M059J (cell line): Measurements from ENCODE around the gene PILRA. TPM values are rescaled to one million over a fixed set of nuclear protein-coding genes. Genes with fewer than 3 reads are reported as not detected.
"Not testable (repeated sequence)": the region's sequence is repeated elsewhere in the genome, so short reads cannot be mapped to it uniquely, and the experiment has no call there.

Source experiments
- DNase-seq: peaks from one replicate; pipeline ENCODE4 v3.0.0-alpha.2; 2012; ENCODE audit warnings: low read depth
- total RNA-seq: library from RNA; depleted of rRNA; stranded (reverse); fragments of >200 nt; shearing (Covaris generic); gene quantifications from 2 replicates; pipeline ENCODE4 v1.2.3, GENCODE V29; 2014; rRNA removed

PILRA gene
- 0.54 TPM in 1 of 2 replicates, not detected in the other for total RNA-seq

DNA sequence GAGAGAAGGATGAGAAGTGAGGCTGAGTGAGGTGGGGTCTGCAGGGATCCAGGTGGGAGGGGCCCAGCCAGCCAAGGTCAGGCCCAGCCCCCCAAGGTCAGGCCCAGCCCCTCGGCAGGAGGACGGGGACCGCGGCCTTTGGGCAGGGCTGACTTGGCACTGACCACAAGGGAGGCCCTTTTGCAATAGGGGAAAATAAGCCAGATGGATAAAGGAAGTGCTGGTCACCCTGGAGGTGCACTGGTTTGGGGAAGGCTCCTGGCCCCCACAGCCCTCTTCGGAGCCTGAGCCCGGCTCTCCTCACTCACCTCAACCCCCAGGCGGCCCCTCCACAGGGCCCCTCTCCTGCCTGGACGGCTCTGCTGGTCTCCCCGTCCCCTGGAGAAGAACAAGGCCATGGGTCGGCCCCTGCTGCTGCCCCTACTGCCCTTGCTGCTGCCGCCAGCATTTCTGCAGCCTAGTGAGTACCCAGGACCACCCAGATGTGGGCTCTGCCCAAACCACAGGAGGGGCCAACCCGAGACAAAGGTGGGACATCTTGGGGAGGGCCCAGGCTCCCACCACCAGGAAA lies at the start of gene PILRA:
Gene PILRA (plus strand): TSS at position 227 of the 571 bp plus-strand sequence. CDS start 170 bp downstream, at position 397.
- no peak for DNase-seq

- DNase-seq, result not testable (repeated sequence)
Observed at GRCh38 chr7:100324194-100324593, 49.1 kb upstream of the PILRA start.

DNA sequence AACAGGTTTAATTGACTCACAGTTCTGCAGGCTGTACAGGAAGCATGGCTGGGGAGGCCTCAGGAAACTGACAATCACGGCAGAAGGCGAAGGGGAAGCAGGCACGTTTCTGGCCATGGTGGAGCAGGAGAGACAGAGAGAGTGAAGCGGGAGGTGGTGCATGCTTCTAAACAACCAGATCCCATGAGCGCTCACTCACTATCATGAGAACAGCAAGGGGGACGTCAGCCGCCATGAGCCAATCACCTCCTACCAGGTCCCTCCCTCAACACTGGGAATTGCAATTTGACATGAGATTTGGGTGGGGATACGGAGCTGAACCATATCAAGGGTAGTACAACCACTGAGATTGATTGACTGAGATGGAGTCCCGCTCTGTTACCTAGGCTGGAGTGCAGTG lies 47.6 kb upstream of the PILRA start:
- not testable (repeated sequence) for DNase-seq

DNA sequence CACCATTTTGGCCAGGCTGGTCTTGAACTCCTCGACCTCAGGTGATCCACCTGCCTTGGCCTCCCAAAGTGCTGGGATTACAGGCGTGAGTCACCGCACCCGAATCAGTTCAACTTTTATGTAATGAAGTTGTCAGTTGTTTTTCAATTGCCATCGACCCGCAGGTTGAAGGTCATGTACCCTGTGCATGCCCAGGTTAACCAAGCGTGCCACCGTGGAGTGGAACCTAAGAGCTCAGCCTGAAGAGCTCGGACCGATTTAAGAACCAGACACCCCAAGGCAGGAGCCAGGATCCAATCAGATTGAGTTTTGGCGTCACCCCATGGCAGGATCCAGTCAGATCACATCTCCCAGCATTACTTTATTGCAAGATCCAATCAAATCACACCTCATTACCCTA lies 46.4 kb upstream of the PILRA start:
- DNase-seq, result not testable (repeated sequence)

GRCh38 chr7:100335566-100336466 lies 37.5 kb upstream of the PILRA start:
- peak; percentile 95 for DNase-seq

DNA sequence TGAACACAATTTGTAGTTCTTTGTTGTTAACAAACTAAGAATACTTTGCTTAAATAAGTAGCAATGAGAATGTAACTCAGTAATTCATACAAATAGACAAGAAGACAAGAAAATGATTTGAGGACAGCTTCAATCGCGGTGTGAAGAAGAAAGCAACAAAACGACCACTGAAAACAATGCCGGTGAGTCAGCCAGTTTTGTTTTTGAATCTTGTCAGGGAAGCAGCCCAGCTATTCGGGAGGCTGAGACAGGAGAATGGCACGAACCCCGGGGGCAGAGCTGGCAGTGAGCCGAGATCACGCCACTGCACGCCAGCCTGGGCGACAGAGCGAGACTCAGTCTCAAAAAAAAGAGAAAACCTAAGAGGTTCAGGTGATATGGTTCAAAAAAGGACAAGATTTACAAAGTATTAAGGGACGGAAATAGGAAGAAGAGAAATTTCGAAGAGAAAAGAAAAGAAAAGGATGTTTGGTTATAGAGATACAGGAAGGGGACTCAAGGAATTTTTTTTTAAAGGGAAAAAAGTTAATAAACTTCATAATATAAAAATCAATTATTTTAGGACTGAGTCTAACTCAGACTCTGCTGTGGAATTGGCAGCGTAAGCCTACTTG lies 35.1 kb upstream of the PILRA start:
- peak; percentile 95 for DNase-seq

- not testable (repeated sequence) for DNase-seq
Observed at GRCh38 chr7:100341286-100341685, 32.0 kb upstream of the PILRA start.

DNA sequence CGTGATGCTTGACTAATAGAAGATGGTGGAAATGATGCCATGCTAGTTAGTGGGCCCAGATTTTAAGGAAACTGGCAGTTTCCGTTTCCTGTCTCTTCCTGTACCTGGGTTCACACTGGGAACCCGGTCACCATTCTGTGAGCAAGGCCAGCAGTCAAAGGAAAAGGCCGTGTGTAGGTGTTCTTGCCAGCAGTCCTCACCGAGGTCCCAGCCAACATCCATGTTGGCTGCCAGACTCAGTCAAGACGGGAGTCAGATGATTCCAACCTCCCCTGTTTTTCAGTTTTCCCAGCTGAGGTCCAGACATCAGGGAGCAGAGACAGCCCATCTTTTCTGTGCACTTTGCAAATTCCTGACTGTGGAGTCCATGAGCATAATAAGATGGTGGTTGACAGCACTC lies 30.5 kb upstream of the PILRA start:
- no peak for DNase-seq

DNA sequence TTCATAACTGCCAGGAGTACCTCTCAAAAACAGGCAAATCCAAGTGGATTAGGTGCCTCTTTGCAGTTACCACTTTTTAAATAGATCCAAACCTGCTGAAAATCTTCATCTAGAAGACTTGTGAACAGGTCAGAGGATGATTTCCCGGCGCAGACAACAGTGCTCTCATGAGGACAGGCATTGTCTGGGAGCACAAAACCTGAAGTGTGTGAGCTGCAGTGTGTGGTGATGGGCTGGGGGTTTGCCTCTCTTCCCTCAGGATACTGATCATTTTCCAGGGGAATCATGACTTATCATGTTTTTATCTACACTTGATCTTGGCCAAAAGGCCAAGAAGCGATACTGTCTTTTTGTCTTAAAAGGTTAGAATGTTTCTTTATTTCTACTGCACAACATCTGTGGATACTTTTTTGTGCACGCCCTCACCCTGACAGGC lies 29.1 kb upstream of the PILRA start:
- not testable (repeated sequence) for DNase-seq

GRCh38 chr7:100344560-100345287 lies 28.6 kb upstream of the PILRA start:
- DNase-seq, result peak; percentile 83

DNA sequence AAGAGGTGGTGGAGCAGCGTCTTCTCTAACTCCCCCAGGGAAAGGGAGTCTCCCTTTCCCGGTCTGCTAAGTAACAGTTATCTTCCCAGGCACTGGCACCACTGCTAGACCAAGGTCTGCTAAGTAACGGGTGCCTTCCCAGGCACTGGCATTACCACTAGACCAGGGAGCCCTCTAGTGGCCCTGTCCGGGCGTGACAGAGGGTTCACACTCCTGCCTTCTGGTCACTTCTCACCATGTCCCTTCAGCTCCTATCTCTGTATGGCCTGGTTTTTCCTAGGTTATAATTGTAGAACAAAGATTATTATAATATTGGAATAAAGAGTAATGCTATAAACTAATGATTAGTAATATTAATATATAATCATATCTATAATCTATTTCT lies 28.0 kb upstream of the PILRA start:
- peak; percentile 57 for DNase-seq

DNA sequence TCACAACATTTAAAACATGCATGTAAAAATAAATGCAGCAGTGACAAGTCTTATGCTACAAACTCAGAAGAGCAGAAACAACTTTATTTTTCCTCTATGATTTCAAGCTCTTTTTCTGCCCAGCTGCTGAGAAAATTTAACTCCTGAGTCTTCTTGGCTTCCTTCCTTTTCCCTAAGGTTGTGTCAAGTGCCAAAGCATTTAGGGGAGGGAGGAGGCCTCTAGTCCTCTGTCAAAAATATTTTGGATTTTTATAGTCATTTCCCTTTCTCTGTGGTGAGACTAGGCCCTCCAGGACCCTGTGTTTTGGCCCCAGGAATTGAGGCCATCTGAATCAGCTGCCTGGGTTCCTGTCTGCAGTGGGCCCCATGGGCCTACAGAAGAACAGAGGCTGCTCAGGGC lies 26.4 kb upstream of the PILRA start:
- DNase-seq, result no peak

GRCh38 chr7:100348805-100349204 lies 24.5 kb upstream of the PILRA start:
- DNase-seq, result no peak

GRCh38 chr7:100349757-100350156 lies 23.5 kb upstream of the PILRA start:
- no peak for DNase-seq

DNA sequence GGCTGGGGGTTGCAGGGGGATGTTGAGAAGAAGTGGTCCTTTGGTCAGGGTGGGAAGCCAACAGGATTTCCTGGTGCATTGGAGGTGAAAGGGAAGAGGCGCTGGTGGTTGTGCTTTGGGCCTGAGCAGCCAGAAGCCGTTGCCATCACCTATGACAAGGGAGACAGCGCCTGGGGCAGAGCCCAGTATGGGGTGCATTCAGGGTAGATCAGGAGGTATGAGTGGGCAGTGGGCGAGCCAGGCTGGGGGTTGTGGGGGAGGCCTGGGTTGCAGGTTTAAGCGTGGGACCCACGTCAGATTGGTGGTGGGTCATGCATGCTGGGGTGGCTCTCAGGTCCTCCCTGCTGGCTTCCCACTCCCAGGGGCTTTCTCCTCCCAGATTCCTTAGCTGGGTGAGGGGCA lies 21.6 kb upstream of the PILRA start:
- no peak for DNase-seq

GRCh38 chr7:100352230-100352781 lies 21.0 kb upstream of the PILRA start:
- DNase-seq, result not testable (repeated sequence)

DNA sequence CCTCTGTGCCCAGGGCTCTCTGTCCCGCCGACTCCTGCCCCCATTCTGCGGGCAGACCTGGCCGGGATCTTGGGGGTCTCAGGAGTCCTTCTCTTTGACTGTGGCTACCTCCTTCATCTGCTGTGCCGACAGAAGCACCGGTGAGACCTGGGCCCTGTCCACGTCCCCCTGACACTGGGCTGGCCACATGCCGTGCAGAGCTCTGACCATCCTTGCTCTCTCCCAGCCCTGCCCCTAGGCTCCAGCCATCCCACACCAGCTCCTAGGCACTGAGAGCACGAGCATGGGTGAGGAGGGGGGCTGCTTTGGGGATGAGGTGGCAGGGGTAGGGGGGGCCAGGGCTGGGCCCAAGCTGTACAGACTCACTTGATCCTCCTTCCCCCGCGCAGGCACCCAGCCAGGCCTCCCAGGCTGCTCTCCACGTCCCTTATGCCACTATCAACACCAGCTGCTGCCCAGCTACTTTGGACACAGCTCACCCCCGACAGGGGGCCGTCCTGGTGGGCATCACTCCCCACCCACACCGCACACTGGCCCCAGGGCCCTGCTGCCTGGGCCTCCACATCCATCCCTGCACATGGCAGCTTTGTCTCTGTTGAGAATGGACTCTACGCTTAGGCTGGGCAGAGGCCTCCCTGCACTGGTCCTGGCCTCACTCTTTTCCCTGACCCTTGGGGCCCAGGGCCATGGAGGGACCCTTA lies 20.2 kb upstream of the PILRA start:
- no peak for DNase-seq

GRCh38 chr7:100353685-100354330 lies 19.5 kb upstream of the PILRA start:
- no peak for DNase-seq

DNA sequence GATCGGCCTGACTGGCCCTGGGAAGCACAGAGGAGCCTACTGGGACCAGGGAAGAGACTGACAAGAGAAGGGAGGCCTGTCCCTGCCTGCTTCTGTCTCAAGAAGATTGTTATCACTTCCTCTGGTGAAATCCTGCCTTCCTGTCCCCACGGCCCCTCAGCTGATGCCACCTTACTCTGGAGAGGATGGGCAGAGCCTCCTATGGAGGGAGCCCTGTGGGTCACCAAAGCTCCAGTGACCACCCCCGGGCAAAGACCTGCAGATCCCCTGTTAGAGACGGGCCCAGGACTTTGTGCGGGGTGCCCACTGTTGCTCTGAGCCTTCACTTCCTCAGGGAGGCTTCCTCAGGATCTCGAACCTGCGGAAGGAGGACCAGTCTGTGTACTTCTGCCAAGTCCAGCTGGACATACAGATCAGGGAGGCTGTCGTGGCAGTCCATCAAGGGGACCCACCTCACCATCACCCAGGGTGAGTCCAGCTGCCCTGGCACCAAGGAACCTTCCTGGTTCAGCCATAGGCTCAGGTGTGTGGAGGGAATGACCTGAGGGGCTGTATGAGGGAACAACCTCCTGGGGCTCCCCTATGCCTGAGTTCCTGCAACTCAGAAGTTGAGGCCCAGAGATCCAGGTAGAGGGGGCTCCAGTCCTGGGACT lies 16.7 kb upstream of the PILRA start:
- no peak for DNase-seq

GRCh38 chr7:100357131-100357561 lies 16.1 kb upstream of the PILRA start:
- no peak for DNase-seq
